Prostate gland (tissue), 2 donors: ENCODE measurements around the gene MPZL2.

Experiments
- CTCF ChIP-seq, 4 experiments: fragments of 200-600 bp in 2 of 4; fragments of 450-650 bp in 2 of 4; sonication (generic) in 2 of 4; IDR thresholded peaks; 1 replicate in 3 of 4; 2 replicates in 1 of 4; pipeline ENCODE4 v1.5.1; 2016 to 2019; ENCODE audit warnings: antibody characterized with exemption in 4 of 4, mild to moderate bottlenecking in 2 of 4, moderate library complexity in 2 of 4
- POLR2A ChIP-seq: fragments of 450-650 bp; IDR thresholded peaks from one replicate; pipeline ENCODE4 v1.6.1; 2016; ENCODE audit warnings: antibody characterized with exemption, mild to moderate bottlenecking
- POLR2AphosphoS5 ChIP-seq: sonication (generic); formaldehyde crosslinking; IDR thresholded peaks from one replicate; pipeline ENCODE4 v1.6.1; 2017; ENCODE audit warnings: antibody characterized with exemption

GRCh38 chr11:118219732-118220131, 44.4 kb downstream of the MPZL2 start:
- TF ChIP-seq CTCF (IDR thresholded peaks at IDR 0.05) (no peak), POLR2A (no peak), POLR2AphosphoS5 (no peak)
